ENCODE results near the gene PSTPIP1. TPM values are rescaled to one million over a fixed set of nuclear protein-coding genes. Genes with fewer than 3 reads are reported as not detected.

PSTPIP1 gene
- total and polyA plus RNA-seq, 4 experiments from 2014 or later, result 62.4 to 233 (median 144) TPM

DNA sequence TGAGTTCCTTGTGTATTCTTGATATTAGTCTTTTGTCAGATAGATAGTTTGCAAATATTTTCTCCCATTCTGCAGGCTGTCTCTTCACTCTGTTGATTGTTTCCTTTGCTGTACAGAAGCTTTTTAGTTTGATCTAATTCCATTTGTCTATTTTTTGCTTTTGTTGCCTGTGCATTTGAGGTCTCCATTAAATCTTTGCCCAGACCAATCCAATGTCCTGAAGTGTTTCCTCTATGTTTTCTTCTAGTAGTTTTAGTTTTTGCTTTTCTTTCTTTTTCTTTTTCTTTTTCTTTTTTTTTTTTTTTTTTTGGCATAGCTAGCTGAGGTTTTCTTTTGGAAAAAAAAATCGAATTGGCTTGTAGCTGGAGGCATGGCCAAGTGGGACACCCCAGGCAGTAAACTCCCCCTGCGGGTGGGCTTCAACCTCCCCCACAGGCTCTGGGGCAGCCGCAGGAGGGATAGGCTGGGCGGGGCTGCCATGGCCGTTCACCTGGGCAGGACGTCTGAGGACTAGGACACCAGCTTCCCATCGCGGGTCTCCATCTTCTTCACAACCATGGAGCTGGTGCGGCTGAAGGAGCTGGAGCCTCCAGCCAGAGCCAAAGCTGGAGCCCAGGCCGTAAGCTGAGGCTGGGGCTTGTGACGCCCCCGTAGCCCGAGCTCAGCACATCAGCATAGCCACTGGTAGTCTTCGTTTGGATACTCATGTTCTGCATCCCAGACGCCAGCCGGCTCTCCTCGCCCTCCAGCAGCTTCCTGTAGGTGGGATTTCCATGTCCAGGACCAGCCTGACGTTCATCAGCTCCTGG, 16.2 kb upstream of the PSTPIP1 start:
- POLR2A ChIA-PET (ENCODE audit: partially characterized antibody), result interaction anchor here (1.1 to 2.9 kb wide), 4 partner anchors 16 to 34 kb away, joined by 3 to 17 read pairs (median 3); partner anchors contain the start of gene PSTPIP1
- no peak overlapping the region for H3K27ac Mint-ChIP-seq
- no peak overlapping the region for H3K27ac ChIP-seq (ENCODE audit: low read depth, low read length)
- H3K4me1 Mint-ChIP-seq, result peaks cover 4 to 13% (median 7%) of the 10 kb centered on the region in 4 donors
- CTCF ChIA-PET (ENCODE audit: partially characterized antibody), result interaction anchor here (1.0 to 1.4 kb wide), 4 partner anchors 41 to 564 kb away, joined by 3 to 5 read pairs (median 3); no protein-coding TSS in a partner anchor
- H3K36me3 Mint-ChIP-seq, result no peaks in the 10 kb centered on the region
- no peak overlapping the region for H3K4me3 Mint-ChIP-seq
- no peaks in the 10 kb centered on the region for H3K4me1 ChIP-seq (ENCODE audit: insufficient read depth, low read length)
- no peak overlapping the region for H3K4me3 ChIP-seq (ENCODE audit: low read length in 2 of 2)
- no peaks in the 10 kb centered on the region for H3K27me3 Mint-ChIP-seq
- H3K36me3 ChIP-seq (ENCODE audit: insufficient read depth, low read length), result no peaks in the 10 kb centered on the region
- H3K27me3 ChIP-seq (ENCODE audit: insufficient read depth, low read length), result no peaks in the 10 kb centered on the region
- intact Hi-C loops (cut with micrococcal nuclease), result no loop called here
- H3K9me3 Mint-ChIP-seq, result peaks cover 0 to 3% (median 0%) of the 10 kb centered on the region in 8 donors
- H3K9me3 ChIP-seq (ENCODE audit: control insufficient read depth in 1 of 2, low read length in 2 of 2), result no peaks in the 10 kb centered on the region
- DNase-seq, result no peak

DNA sequence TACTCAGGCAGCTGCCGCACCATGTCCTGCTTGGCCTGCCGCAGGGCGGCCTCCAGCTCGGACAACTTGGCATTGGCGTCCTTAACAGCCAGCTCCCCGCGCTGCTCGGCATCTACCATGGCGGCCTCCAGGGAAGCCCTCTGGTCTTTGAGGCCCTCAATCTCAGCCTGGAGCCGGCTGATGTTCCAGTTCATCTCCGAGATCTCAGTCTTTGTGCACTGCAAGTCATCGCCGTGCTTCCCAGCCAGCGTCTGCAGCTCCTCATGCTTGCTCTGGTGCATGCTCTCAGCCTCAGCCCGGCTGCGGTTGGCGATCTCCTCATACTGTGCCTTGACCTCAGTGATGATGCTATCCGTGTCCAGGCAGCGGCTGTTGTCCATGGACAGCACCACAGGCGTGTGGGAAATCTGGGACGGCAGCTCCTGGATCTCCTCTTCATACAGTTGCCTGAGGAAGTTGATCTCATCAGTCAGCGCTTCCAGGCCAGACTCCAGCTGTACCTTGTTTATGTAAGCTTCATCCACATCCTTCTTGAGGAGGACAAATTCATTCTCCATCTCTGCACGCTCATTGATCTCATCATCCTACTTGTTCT, 15.5 kb upstream of the PSTPIP1 start:
- Histone ChIP-seq H3K27me3 (ENCODE audit: insufficient read depth, low read length) (no peaks in the 10 kb centered on the region), H3K4me3 (ENCODE audit: low read length in 2 of 2) (no peak overlapping the region), H3K4me1 (ENCODE audit: insufficient read depth, low read length) (no peaks in the 10 kb centered on the region), H3K27ac (ENCODE audit: low read depth, low read length) (no peak overlapping the region), H3K9me3 (ENCODE audit: control insufficient read depth in 1 of 2, low read length in 2 of 2) (no peaks in the 10 kb centered on the region), H3K36me3 (ENCODE audit: insufficient read depth, low read length) (no peaks in the 10 kb centered on the region)
- Mint-ChIP-seq H3K4me1 (peaks cover 4 to 9% (median 6%) of the 10 kb centered on the region in 4 donors), H3K27me3 (no peaks in the 10 kb centered on the region), H3K9me3 (peaks cover 0 to 3% (median 0%) of the 10 kb centered on the region in 8 donors), H3K36me3 (no peaks in the 10 kb centered on the region), H3K27ac (peak overlapping the region in 2 of 7 donors; percentile 41 to 42), H3K4me3 (no peak overlapping the region)
- intact Hi-C loops (cut with micrococcal nuclease), result no loop called here
- POLR2A ChIA-PET (ENCODE audit: partially characterized antibody), result interaction anchor here (1.1 to 2.9 kb wide), 3 partner anchors 15 to 19 kb away, joined by 3 to 17 read pairs (median 3); partner anchors contain the start of gene PSTPIP1
- CTCF ChIA-PET (ENCODE audit: partially characterized antibody), result interaction anchor here (1.0 to 1.4 kb wide), 3 partner anchors 40 to 564 kb away, joined by 3 read pairs; no protein-coding TSS in a partner anchor
- DNase-seq, result no peak

DNA sequence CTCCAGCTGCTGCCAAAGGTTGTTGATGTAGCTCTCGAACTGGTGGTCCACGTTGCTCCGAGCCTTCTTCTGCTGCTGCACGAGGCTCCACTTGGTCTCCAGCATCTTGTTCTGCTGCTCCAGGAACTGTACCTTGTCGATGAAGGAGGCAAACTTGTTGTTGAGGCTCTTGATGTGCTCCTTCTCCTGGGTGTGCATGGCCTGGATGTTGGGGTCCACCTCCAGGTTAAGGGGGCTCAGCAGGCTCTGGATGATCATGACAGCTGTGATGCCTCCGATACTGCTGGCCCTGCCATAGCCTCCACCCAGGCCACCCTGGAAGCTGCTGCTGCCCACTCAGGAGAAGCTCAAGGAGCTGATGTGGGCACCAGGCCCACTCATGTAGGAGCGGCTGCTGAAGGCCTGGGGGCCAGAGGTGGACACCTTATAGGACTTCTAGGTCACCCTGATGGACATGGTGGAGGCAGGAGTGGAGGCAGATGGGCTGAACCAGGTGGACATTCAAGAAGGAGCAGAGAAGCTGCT, 14.9 kb upstream of the PSTPIP1 start:
- DNase-seq, result no peak
- ChIA-PET POLR2A (ENCODE audit: partially characterized antibody) (interaction anchor here (1.1 to 1.6 kb wide), 2 partner anchors 12 to 18 kb away, joined by 3 to 5 read pairs; no protein-coding TSS in a partner anchor), CTCF (ENCODE audit: partially characterized antibody) (interaction anchor here (1.0 to 1.6 kb wide), 5 partner anchors 21 to 563 kb away, joined by 3 read pairs; no protein-coding TSS in a partner anchor)
- Histone ChIP-seq H3K4me3 (ENCODE audit: low read length in 2 of 2) (no peak overlapping the region), H3K4me1 (ENCODE audit: insufficient read depth, low read length) (no peaks in the 10 kb centered on the region), H3K36me3 (ENCODE audit: insufficient read depth, low read length) (no peaks in the 10 kb centered on the region), H3K27me3 (ENCODE audit: insufficient read depth, low read length) (no peaks in the 10 kb centered on the region), H3K9me3 (ENCODE audit: control insufficient read depth in 1 of 2, low read length in 2 of 2) (no peaks in the 10 kb centered on the region), H3K27ac (ENCODE audit: low read depth, low read length) (no peak overlapping the region)
- H3K36me3 Mint-ChIP-seq, result no peaks in the 10 kb centered on the region
- no peak overlapping the region for H3K4me3 Mint-ChIP-seq
- no peak overlapping the region for H3K27ac Mint-ChIP-seq
- H3K27me3 Mint-ChIP-seq, result no peaks in the 10 kb centered on the region
- intact Hi-C loops (cut with micrococcal nuclease), result no loop called here
- peaks cover 0 to 3% (median 0%) of the 10 kb centered on the region in 8 donors for H3K9me3 Mint-ChIP-seq
- peaks cover 4 to 9% (median 6%) of the 10 kb centered on the region in 4 donors for H3K4me1 Mint-ChIP-seq

DNA sequence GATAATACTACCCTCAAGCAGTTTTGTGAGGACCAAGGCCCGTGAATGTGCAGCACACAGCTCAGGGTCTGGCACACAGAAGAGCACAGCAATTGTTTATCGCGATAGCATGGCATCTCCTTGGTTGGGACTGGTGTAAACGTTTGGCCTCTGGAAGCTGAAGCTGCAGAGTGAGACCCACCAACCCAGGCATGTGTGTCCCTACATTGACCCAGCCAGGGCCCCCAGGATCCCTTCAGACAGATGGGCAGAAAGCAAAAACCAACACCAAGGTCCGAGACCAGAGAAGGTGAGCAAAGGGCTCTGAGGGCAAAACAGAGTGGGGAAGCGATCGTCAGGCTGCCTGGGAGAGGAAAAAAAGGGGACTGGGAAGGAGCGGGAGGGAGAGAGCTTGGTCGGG, 12.6 kb upstream of the PSTPIP1 start:
- no peak for DNase-seq
- CTCF ChIA-PET (ENCODE audit: partially characterized antibody), result interaction anchor here (1.5 to 1.8 kb wide), 2 partner anchors 9 to 11 kb away, joined by 3 to 6 read pairs; no protein-coding TSS in a partner anchor

DNA sequence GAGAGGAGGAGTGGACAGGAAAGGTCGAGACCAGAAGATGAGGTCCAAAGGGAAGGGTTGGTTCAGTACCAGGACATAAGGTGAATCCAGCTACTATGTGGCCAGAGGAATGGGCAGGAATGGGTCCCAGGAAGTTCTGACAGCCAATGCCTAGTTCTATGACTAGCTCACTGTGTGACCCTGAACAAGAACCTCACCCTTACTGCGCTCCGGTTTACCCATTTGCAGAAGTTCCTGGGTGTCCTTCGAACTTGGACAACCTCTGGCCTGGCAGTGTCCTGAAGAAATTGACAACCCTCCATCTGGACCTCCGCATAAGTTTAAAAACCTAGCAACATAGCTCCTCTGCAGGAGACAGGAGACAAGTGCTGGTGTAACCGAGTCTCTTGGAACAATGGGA, 12.2 kb upstream of the PSTPIP1 start:
- no peak overlapping the region for H3K4me3 ChIP-seq (ENCODE audit: low read length in 2 of 2)
- ChIA-PET CTCF (ENCODE audit: partially characterized antibody) (interaction anchor here (1.3 to 1.8 kb wide), 3 partner anchors 9 to 12 kb away, joined by 3 to 6 read pairs (median 5); partner anchors contain the start of gene PSTPIP1), POLR2A (ENCODE audit: partially characterized antibody) (interaction anchor here (1.0 to 3.0 kb wide), 3 partner anchors 12 to 20 kb away, joined by 3 to 11 read pairs (median 4); partner anchors contain the start of gene PSTPIP1)
- no peak overlapping the region for H3K4me3 Mint-ChIP-seq
- no peaks in the 10 kb centered on the region for H3K36me3 Mint-ChIP-seq
- H3K9me3 Mint-ChIP-seq, result peaks cover 0 to 3% (median 0%) of the 10 kb centered on the region in 8 donors
- H3K27ac ChIP-seq (ENCODE audit: low read depth, low read length), result no peak overlapping the region
- no peak for DNase-seq
- no peaks in the 10 kb centered on the region for H3K27me3 ChIP-seq (ENCODE audit: insufficient read depth, low read length)
- peaks cover 16% of the 10 kb centered on the region for H3K4me1 ChIP-seq (ENCODE audit: insufficient read depth, low read length)
- H3K9me3 ChIP-seq (ENCODE audit: control insufficient read depth in 1 of 2, low read length in 2 of 2), result no peaks in the 10 kb centered on the region
- no peak overlapping the region for H3K27ac Mint-ChIP-seq
- no peaks in the 10 kb centered on the region for H3K27me3 Mint-ChIP-seq
- intact Hi-C loops (cut with micrococcal nuclease), result no loop called here
- H3K4me1 Mint-ChIP-seq, result peaks cover 6 to 20% (median 11%) of the 10 kb centered on the region in 4 donors
- H3K36me3 ChIP-seq (ENCODE audit: insufficient read depth, low read length), result no peaks in the 10 kb centered on the region

More for the DNA sequence above, 12.6 kb upstream of the PSTPIP1 start:
- Histone ChIP-seq H3K27ac (ENCODE audit: low read depth, low read length) (no peak overlapping the region), H3K9me3 (ENCODE audit: control insufficient read depth in 1 of 2, low read length in 2 of 2) (no peaks in the 10 kb centered on the region), H3K4me3 (ENCODE audit: low read length in 2 of 2) (no peak overlapping the region), H3K27me3 (ENCODE audit: insufficient read depth, low read length) (no peaks in the 10 kb centered on the region), H3K4me1 (ENCODE audit: insufficient read depth, low read length) (peaks cover 12% of the 10 kb centered on the region), H3K36me3 (ENCODE audit: insufficient read depth, low read length) (no peaks in the 10 kb centered on the region)
- Mint-ChIP-seq H3K4me1 (peaks cover 4 to 17% (median 9%) of the 10 kb centered on the region in 4 donors), H3K27me3 (no peaks in the 10 kb centered on the region), H3K27ac (peak overlapping the region in 1 of 7 donors; percentile 42), H3K9me3 (peaks cover 0 to 3% (median 0%) of the 10 kb centered on the region in 8 donors), H3K4me3 (no peak overlapping the region), H3K36me3 (no peaks in the 10 kb centered on the region)
- intact Hi-C loops (cut with micrococcal nuclease), result no loop called here
- POLR2A ChIA-PET (ENCODE audit: partially characterized antibody), result interaction anchor here (1.0 to 3.0 kb wide), 3 partner anchors 13 to 21 kb away, joined by 3 to 11 read pairs (median 4); partner anchors contain the start of gene PSTPIP1

DNA sequence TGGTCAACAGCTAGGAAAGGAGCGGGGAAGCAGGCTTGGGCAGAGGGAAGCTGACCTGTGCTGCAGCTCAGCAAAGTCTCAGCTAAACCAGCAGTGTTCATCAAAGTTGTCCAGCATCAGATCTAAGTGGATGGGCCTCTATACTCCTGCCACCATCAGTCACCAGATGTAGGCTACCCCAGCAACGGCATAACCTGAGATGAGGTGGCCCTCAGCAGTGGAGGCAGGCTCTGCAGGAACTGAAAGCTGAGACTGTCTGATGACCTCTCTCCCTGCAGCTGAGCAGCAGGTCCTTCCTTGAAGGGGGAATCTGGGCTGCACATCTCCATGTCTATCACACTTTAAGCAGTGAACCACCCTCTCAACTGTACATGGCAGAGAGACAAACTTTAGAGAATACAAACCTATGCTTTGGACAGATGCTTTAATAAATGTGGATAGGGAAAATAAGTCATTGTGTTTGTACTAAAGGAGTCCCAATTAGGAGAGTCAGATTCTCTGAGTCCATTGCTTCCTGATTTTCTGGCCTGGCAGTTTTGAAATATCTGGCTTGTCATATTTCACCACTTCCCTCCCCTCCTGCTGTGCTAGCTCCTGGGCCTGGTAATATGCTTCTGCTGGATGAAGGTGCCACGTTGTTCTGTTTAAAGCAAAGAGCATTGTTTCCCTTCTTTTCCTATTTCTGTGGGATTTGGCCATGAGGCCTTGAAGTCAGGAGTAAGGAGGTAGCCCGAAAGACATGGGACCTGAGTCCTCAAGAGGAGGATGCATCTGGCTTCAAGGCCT, 11.1 kb upstream of the PSTPIP1 start:
- ChIA-PET CTCF (ENCODE audit: partially characterized antibody) (interaction anchor here (1.3 to 1.8 kb wide), 4 partner anchors 10 to 32 kb away, joined by 3 to 6 read pairs (median 4); partner anchors contain the start of gene PSTPIP1), POLR2A (ENCODE audit: partially characterized antibody) (interaction anchor here (1.2 to 3.0 kb wide), 2 partner anchors 11 to 19 kb away, joined by 4 to 11 read pairs; partner anchors contain the start of gene PSTPIP1)
- peaks cover 15 to 30% (median 20%) of the 10 kb centered on the region in 4 donors for H3K4me1 Mint-ChIP-seq

More for the DNA sequence above, 11.1 kb upstream of the PSTPIP1 start:
- Mint-ChIP-seq H3K4me3 (no peak overlapping the region), H3K27me3 (no peaks in the 10 kb centered on the region), H3K36me3 (no peaks in the 10 kb centered on the region), H3K9me3 (no peaks in the 10 kb centered on the region), H3K27ac (no peak overlapping the region)
- DNase-seq, result no peak
- Histone ChIP-seq H3K9me3 (ENCODE audit: control insufficient read depth in 1 of 2, low read length in 2 of 2) (no peaks in the 10 kb centered on the region), H3K4me3 (ENCODE audit: low read length in 2 of 2) (no peak overlapping the region), H3K27ac (ENCODE audit: low read depth, low read length) (no peak overlapping the region), H3K27me3 (ENCODE audit: insufficient read depth, low read length) (no peaks in the 10 kb centered on the region), H3K4me1 (ENCODE audit: insufficient read depth, low read length) (peaks cover 26% of the 10 kb centered on the region), H3K36me3 (ENCODE audit: insufficient read depth, low read length) (no peaks in the 10 kb centered on the region)
- intact Hi-C loops (cut with micrococcal nuclease), result no loop called here

All from CD4-positive, alpha-beta memory T cell (primary cell).